Hair follicular keratinocyte (primary cell): ENCODE data around the gene ABHD18. TPM values are rescaled to one million over a fixed set of nuclear protein-coding genes. Genes with fewer than 3 reads are reported as not detected.

Experiments
- total RNA-seq: library from RNA; depleted of rRNA; stranded (reverse); fragments of >200 nt; gene quantifications from 2 replicates; pipeline ENCODE4 v1.2.3, GENCODE V29; 2015

ABHD18 gene
- 3.7 and 5.2 TPM in 2 replicates for total RNA-seq

GRCh38 chr4:127965062-127965802, at the start of gene ABHD18, which contains the start of gene MFSD8:
TSS of gene ABHD18 (plus strand) at chr4:127965406. CDS start at chr4:127982956, 17,550 bp downstream.
TSS of gene MFSD8 (minus strand) at chr4:127965173. CDS start at chr4:127965133, 40 bp downstream.

GRCh38 chr4:128060699-128061565, 95.7 kb downstream of the ABHD18 start, which contains the start of gene LARP1B:
TSS of gene LARP1B (plus strand) at chr4:128061312. CDS start at chr4:128074952, 13,640 bp downstream.

Other genes starting within 250 kb of the ABHD18 start
- not detected in 2 replicates for gene SLC25A31, start 235.0 kb upstream of the ABHD18 start, total RNA-seq
- 18.5 and 26.4 TPM in 2 replicates for gene HSPA4L, start 183.1 kb upstream of the ABHD18 start, total RNA-seq
- 4.6 and 13.1 TPM in 2 replicates for gene PLK4, start 84.5 kb upstream of the ABHD18 start, total RNA-seq
- gene MFSD8, start 233 bp upstream of the ABHD18 start, total RNA-seq = 5.3 and 15.7 TPM in 2 replicates
- gene LARP1B, start 95.9 kb downstream of the ABHD18 start, total RNA-seq = 20.6 and 24.8 TPM in 2 replicates